T47D (cell line): ENCODE results near the gene LMBR1.
A peak's percentile ranks its signal among the peaks of the same experiment; 100 is the strongest.
"Not testable (repeated sequence)": the region's sequence is repeated elsewhere in the genome, so short reads cannot be mapped to it uniquely, and the experiment has no call there.

Source experiments
- DNase-seq, 2 experiments: peaks; one replicate each; pipeline versions ENCODE4 v3.0.0 to v3.0.0-alpha.2; 2011 to 2012; ENCODE audit warnings: low read depth in 1 of 2, low spot score in 1 of 2
- JUND ChIP-seq: IDR thresholded peaks from 2 replicates; pipeline ENCODE4 v1.6.1; 2012; ENCODE audit warnings: low read depth
- in situ Hi-C: cut with HindIII; loops from 2 replicates; pipeline ENCODE4 v1.10.0; 2016; ENCODE audit warnings: low sequenced_read_pairs, low pct_unique_long_range_greater_than_20kb

Gene LMBR1

GRCh38 chr7:156892821-156893706 lies at the start of gene LMBR1:
Gene LMBR1 (minus strand): TSS chr7:156893183. CDS start chr7:156892993, 190 bp downstream.
- peak; percentile 82 to 93 for DNase-seq
- in situ Hi-C loops, result no loop called here
- no peak for TF ChIP-seq JUND

- DNase-seq, result no peak
These were observed 49.7 kb upstream of the LMBR1 start for GRCh38 chr7:156942708-156943090.

GRCh38 chr7:156941393-156942182 lies 48.6 kb upstream of the LMBR1 start:
- DNase-seq, result no peak
- TF ChIP-seq JUND, result no peak
- in situ Hi-C loops, result no loop called here

More at GRCh38 chr7:156942708-156943090, 49.7 kb upstream of the LMBR1 start:
- in situ Hi-C loops, result no loop called here
- no peak for TF ChIP-seq JUND

- in situ Hi-C loops, result no loop called here
- no peak for DNase-seq
- TF ChIP-seq JUND, result no peak
These were observed 47.6 kb upstream of the LMBR1 start for GRCh38 chr7:156940421-156941122.

- DNase-seq, in situ Hi-C loops: not testable (repeated sequence)
These were observed 43.8 kb upstream of the LMBR1 start for GRCh38 chr7:156936766-156937165.

- DNase-seq, result no peak
- no peak for TF ChIP-seq JUND
- in situ Hi-C loops, result no loop called here
These were observed 42.3 kb upstream of the LMBR1 start for GRCh38 chr7:156935250-156935649.

GRCh38 chr7:156932006-156932405 lies 39.0 kb upstream of the LMBR1 start:
- DNase-seq, result peak in 1 of 2 experiments; percentile 46
- TF ChIP-seq JUND, result no peak
- in situ Hi-C loops, result no loop called here

GRCh38 chr7:156929789-156930539 lies 37.0 kb upstream of the LMBR1 start:
- DNase-seq, result no peak
- no peak for TF ChIP-seq JUND
- in situ Hi-C loops, result no loop called here

- in situ Hi-C loops, result no loop called here
- no peak for TF ChIP-seq JUND
- no peak for DNase-seq
These were observed 35.4 kb upstream of the LMBR1 start for GRCh38 chr7:156928406-156928747.

GRCh38 chr7:156927571-156928405 lies 34.8 kb upstream of the LMBR1 start:
- in situ Hi-C loops, result no loop called here
- no peak for TF ChIP-seq JUND
- DNase-seq, result no peak

- in situ Hi-C loops, DNase-seq: not testable (repeated sequence)
These were observed 32.8 kb upstream of the LMBR1 start for GRCh38 chr7:156925821-156926220.

- in situ Hi-C loops, result not testable (repeated sequence)
These were observed 29.3 kb upstream of the LMBR1 start for GRCh38 chr7:156922304-156922703.

GRCh38 chr7:156920487-156921373 lies 27.7 kb upstream of the LMBR1 start:
- in situ Hi-C loops, DNase-seq: not testable (repeated sequence)

More at GRCh38 chr7:156922304-156922703, 29.3 kb upstream of the LMBR1 start:
- DNase-seq, result not testable (repeated sequence)
